ENCODE results near the gene PDE7B.

Gene PDE7B

DNA sequence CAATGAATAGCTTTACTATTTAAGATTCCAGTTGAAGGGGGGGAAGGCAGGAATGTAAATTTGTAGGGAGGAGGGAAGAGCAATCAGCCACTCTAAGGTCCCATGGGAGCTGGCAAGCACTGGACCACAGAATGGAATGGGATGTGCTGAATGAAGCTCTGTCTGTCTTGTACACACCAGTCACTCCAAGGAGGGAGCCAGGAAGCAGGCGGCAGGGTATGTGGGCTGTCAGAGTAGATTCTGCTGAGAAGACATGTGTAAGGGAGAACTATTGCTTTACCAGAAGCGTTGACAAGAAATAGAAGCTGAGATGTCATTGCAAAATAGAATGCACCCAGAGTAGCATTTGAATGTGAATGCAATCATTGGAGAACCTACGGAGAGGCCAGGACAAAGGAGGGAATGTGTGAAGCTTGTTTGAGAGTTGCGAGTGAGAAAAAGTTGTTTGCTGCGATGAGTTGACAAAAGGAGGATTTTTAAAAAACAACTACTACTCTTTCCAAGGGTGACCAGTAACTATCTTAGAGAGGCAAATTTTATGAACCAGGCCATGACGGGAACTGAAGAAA, 25.2 kb upstream of the PDE7B start:
- no peak overlapping the region for H2BK120ac ChIP-seq (ENCODE audit: insufficient read depth, low read length, poor library complexity)
- H4K8ac ChIP-seq (ENCODE audit: low read depth, low read length): no peak overlapping the region
- H2BK12ac ChIP-seq (ENCODE audit: low read length): no peak overlapping the region
- no peak overlapping the region for H2BK5ac ChIP-seq (ENCODE audit: low read depth, low read length, poor library complexity)
- H3K79me2 ChIP-seq (ENCODE audit: control insufficient read depth, insufficient read depth, low read length, poor library complexity): no peaks in the 10 kb centered on the region
- no peak overlapping the region for H3K18ac ChIP-seq (ENCODE audit: low read length)
- H3K4me3 ChIP-seq (ENCODE audit: low read depth, low read length): no peak overlapping the region
- H3K23ac ChIP-seq (ENCODE audit: low read length): no peak overlapping the region
- H3K9ac ChIP-seq (ENCODE audit: low read length): no peak overlapping the region
- H3K14ac ChIP-seq (ENCODE audit: low read length): no peak overlapping the region
- H2AFZ ChIP-seq (ENCODE audit: insufficient read depth, low read length, poor library complexity): no peak overlapping the region
- DNase-seq: no peak
- no peaks in the 10 kb centered on the region for H3K9me3 ChIP-seq (ENCODE audit: insufficient read depth, low read depth, low read length)
- H3K4ac ChIP-seq (ENCODE audit: low read depth, low read length): no peak overlapping the region
- no peaks in the 10 kb centered on the region for H3K36me3 ChIP-seq (ENCODE audit: control insufficient read depth in 1 of 2, insufficient read depth in 2 of 2, low read length in 2 of 2)
- H4K12ac ChIP-seq (ENCODE audit: low read depth, low read length): no peak overlapping the region
- no peaks in the 10 kb centered on the region for H3K79me1 ChIP-seq (ENCODE audit: low read length)
- no peak overlapping the region for H2AK5ac ChIP-seq (ENCODE audit: low read length)
- no peak overlapping the region for H3K4me2 ChIP-seq (ENCODE audit: low read length)
- no peaks in the 10 kb centered on the region for H3K27me3 ChIP-seq (ENCODE audit: insufficient read depth, low read length)
- H3K4me1 ChIP-seq (ENCODE audit: control insufficient read depth in 1 of 2, insufficient read depth in 2 of 2, low read length in 2 of 2): no peaks in the 10 kb centered on the region
- H4K91ac ChIP-seq (ENCODE audit: low read depth, low read length): no peak overlapping the region
- WGBS (ENCODE audit: extremely low coverage, insufficient coverage, insufficient read length): no CpG with 5 or more reads among the region's 6 CpGs
- no peak overlapping the region for H3K27ac ChIP-seq (ENCODE audit: low read depth, low read length)

DNA sequence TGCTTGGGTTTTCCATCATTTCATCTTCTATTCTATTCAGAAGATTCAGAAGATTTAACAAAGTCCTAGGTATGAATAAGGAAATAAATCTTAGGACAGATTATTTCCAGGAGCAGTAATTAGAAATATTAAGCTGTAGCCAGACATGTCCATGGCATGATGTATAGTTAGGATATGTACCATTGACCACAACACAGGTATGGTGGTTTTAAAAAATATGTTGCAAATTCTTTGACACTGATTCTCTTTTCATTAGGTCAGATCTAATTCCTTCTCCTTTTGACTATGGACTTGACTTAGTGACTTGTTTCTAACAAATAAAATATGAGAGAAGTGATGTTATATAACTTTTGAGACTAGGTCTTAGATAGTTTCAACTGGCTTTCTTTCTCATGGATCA, 23.5 kb upstream of the PDE7B start:
- no peak overlapping the region for H3K23ac ChIP-seq (ENCODE audit: low read length)
- H3K14ac ChIP-seq (ENCODE audit: low read length): no peak overlapping the region
- H4K8ac ChIP-seq (ENCODE audit: low read depth, low read length): no peak overlapping the region
- no peak overlapping the region for H2AFZ ChIP-seq (ENCODE audit: insufficient read depth, low read length, poor library complexity)
- no peak overlapping the region for H4K12ac ChIP-seq (ENCODE audit: low read depth, low read length)
- no peak overlapping the region for H4K91ac ChIP-seq (ENCODE audit: low read depth, low read length)
- no peaks in the 10 kb centered on the region for H3K9me3 ChIP-seq (ENCODE audit: insufficient read depth, low read depth, low read length)
- no peak overlapping the region for H3K27ac ChIP-seq (ENCODE audit: low read depth, low read length)
- no peaks in the 10 kb centered on the region for H3K27me3 ChIP-seq (ENCODE audit: insufficient read depth, low read length)
- H3K4me3 ChIP-seq (ENCODE audit: low read depth, low read length): no peak overlapping the region
- H3K79me1 ChIP-seq (ENCODE audit: low read length): no peaks in the 10 kb centered on the region
- H3K36me3 ChIP-seq (ENCODE audit: control insufficient read depth in 1 of 2, insufficient read depth in 2 of 2, low read length in 2 of 2): no peaks in the 10 kb centered on the region
- no peak for DNase-seq
- H2AK5ac ChIP-seq (ENCODE audit: low read length): no peak overlapping the region
- H2BK5ac ChIP-seq (ENCODE audit: low read depth, low read length, poor library complexity): no peak overlapping the region
- no peaks in the 10 kb centered on the region for H3K79me2 ChIP-seq (ENCODE audit: control insufficient read depth, insufficient read depth, low read length, poor library complexity)
- H3K18ac ChIP-seq (ENCODE audit: low read length): no peak overlapping the region
- no peak overlapping the region for H3K4ac ChIP-seq (ENCODE audit: low read depth, low read length)
- no peak overlapping the region for H2BK12ac ChIP-seq (ENCODE audit: low read length)
- H2BK120ac ChIP-seq (ENCODE audit: insufficient read depth, low read length, poor library complexity): no peak overlapping the region
- no peak overlapping the region for H3K9ac ChIP-seq (ENCODE audit: low read length)
- H3K4me2 ChIP-seq (ENCODE audit: low read length): no peak overlapping the region
- no peaks in the 10 kb centered on the region for H3K4me1 ChIP-seq (ENCODE audit: control insufficient read depth in 1 of 2, insufficient read depth in 2 of 2, low read length in 2 of 2)

DNA sequence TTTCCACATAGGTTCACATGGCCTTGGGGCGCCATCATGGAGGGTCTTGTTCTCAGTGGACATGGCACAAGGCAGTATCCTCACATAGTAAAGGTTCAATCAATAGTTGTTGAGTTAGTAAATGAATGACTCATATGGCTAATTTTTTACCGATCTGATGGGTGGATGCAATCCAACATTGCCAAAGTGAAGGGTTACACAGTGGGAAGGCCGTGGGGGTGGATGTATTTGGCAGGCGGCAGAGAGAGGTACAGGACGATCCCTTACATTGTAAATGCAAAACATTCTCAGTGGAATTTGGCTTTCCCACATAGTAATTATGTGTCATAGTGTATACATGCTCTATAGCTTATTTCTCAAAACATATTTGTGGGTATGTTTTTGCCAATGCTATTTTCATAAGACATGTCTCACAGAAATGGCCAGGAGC, 21.0 kb upstream of the PDE7B start:
- Histone ChIP-seq H4K12ac (ENCODE audit: low read depth, low read length) (no peak overlapping the region), H3K27ac (ENCODE audit: low read depth, low read length) (no peak overlapping the region), H3K14ac (ENCODE audit: low read length) (no peak overlapping the region), H3K4me2 (ENCODE audit: low read length) (no peak overlapping the region), H3K79me1 (ENCODE audit: low read length) (no peaks in the 10 kb centered on the region), H3K18ac (ENCODE audit: low read length) (no peak overlapping the region), H3K27me3 (ENCODE audit: insufficient read depth, low read length) (peaks cover 1% of the 10 kb centered on the region), H4K91ac (ENCODE audit: low read depth, low read length) (no peak overlapping the region), H2AK5ac (ENCODE audit: low read length) (no peak overlapping the region), H3K36me3 (ENCODE audit: control insufficient read depth in 1 of 2, insufficient read depth in 2 of 2, low read length in 2 of 2) (no peaks in the 10 kb centered on the region), H3K9me3 (ENCODE audit: insufficient read depth, low read depth, low read length) (no peaks in the 10 kb centered on the region), H2BK12ac (ENCODE audit: low read length) (no peak overlapping the region), H3K4me3 (ENCODE audit: low read depth, low read length) (no peak overlapping the region), H4K8ac (ENCODE audit: low read depth, low read length) (no peak overlapping the region), H2AFZ (ENCODE audit: insufficient read depth, low read length, poor library complexity) (no peak overlapping the region), H2BK120ac (ENCODE audit: insufficient read depth, low read length, poor library complexity) (no peak overlapping the region), H3K79me2 (ENCODE audit: control insufficient read depth, insufficient read depth, low read length, poor library complexity) (no peaks in the 10 kb centered on the region), H3K23ac (ENCODE audit: low read length) (no peak overlapping the region), H3K4ac (ENCODE audit: low read depth, low read length) (no peak overlapping the region), H3K4me1 (ENCODE audit: control insufficient read depth in 1 of 2, insufficient read depth in 2 of 2, low read length in 2 of 2) (no peaks in the 10 kb centered on the region), H3K9ac (ENCODE audit: low read length) (no peak overlapping the region), H2BK5ac (ENCODE audit: low read depth, low read length, poor library complexity) (no peak overlapping the region)
- no peak for DNase-seq
- no CpG with 5 or more reads among the region's 5 CpGs for WGBS (ENCODE audit: extremely low coverage, insufficient coverage, insufficient read length)

DNA sequence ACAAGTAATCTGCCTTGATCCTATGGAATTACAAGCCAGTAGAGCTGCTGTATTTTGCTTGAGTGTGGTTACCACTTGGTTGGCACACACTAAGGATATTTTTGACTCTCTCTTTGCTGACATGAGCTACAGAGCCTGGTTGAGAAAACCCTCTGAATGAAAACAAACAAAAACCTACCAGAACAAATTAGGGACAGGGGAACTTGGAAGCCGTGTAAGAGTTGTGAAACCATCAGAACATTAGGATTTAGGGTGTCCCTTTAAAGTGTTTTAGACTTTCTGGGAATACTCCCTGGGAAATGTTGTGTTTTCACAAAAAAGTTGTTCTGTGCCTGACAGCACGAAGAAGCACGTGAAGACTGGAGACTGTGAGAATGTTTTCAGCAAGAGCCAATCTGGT, 20.5 kb upstream of the PDE7B start:
- Histone ChIP-seq H2BK5ac (ENCODE audit: low read depth, low read length, poor library complexity) (no peak overlapping the region), H3K27ac (ENCODE audit: low read depth, low read length) (no peak overlapping the region), H4K91ac (ENCODE audit: low read depth, low read length) (no peak overlapping the region), H3K9me3 (ENCODE audit: insufficient read depth, low read depth, low read length) (no peaks in the 10 kb centered on the region), H3K79me1 (ENCODE audit: low read length) (no peaks in the 10 kb centered on the region), H2AFZ (ENCODE audit: insufficient read depth, low read length, poor library complexity) (no peak overlapping the region), H2BK12ac (ENCODE audit: low read length) (no peak overlapping the region), H2AK5ac (ENCODE audit: low read length) (no peak overlapping the region), H3K14ac (ENCODE audit: low read length) (no peak overlapping the region), H3K36me3 (ENCODE audit: control insufficient read depth in 1 of 2, insufficient read depth in 2 of 2, low read length in 2 of 2) (no peaks in the 10 kb centered on the region), H3K23ac (ENCODE audit: low read length) (no peak overlapping the region), H3K4me1 (ENCODE audit: control insufficient read depth in 1 of 2, insufficient read depth in 2 of 2, low read length in 2 of 2) (no peaks in the 10 kb centered on the region), H3K4me3 (ENCODE audit: low read depth, low read length) (no peak overlapping the region), H3K27me3 (ENCODE audit: insufficient read depth, low read length) (peaks cover 1% of the 10 kb centered on the region), H3K79me2 (ENCODE audit: control insufficient read depth, insufficient read depth, low read length, poor library complexity) (no peaks in the 10 kb centered on the region), H4K8ac (ENCODE audit: low read depth, low read length) (no peak overlapping the region), H3K4ac (ENCODE audit: low read depth, low read length) (no peak overlapping the region), H3K18ac (ENCODE audit: low read length) (no peak overlapping the region), H3K9ac (ENCODE audit: low read length) (no peak overlapping the region), H2BK120ac (ENCODE audit: insufficient read depth, low read length, poor library complexity) (no peak overlapping the region), H4K12ac (ENCODE audit: low read depth, low read length) (no peak overlapping the region), H3K4me2 (ENCODE audit: low read length) (no peak overlapping the region)
- no peak for DNase-seq
- no CpG with 5 or more reads among the region's 3 CpGs for WGBS (ENCODE audit: extremely low coverage, insufficient coverage, insufficient read length)
